HG03565 (cell line): ENCODE measurements around the gene CHURC1.
"Not testable (repeated sequence)": the region's sequence is repeated elsewhere in the genome, so short reads cannot be mapped to it uniquely, and the experiment has no call there.

ENCODE experiments used
- ATAC-seq: cut with Tn5 transposase; IDR thresholded peaks from one replicate; pipeline ENCODE4 v1.9.1; 2021; ENCODE audit warnings: mild to moderate bottlenecking, moderate library complexity; ENCODE audit not compliant: unreplicated experiment

CHURC1 gene

DNA sequence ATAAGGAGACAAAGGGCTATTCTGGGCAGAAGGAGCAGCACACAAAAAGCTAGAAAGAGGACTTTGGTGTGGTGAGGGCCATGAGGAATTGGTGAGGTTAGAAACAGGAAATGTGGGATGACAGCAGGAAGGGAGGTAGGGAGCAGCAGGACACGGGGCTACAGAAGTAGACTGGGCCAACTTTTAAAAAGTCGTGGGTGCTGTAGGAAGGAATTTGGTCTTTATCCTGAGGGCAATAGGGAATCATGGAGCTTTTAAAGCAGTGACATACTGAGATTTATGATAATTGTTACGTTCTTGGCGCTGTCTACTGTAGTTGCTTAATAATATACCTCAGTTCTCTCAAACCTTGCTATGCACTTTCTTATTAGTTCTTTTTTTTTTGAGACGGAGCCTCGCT is 8.2 kb upstream of the CHURC1 start:
- no peak for ATAC-seq

- ATAC-seq, result no peak
These were observed 3.3 kb upstream of the CHURC1 start for GRCh38 chr14:64910847-64911495.

- no peak for ATAC-seq
These were observed 2.0 kb upstream of the CHURC1 start for GRCh38 chr14:64912261-64912660.

DNA sequence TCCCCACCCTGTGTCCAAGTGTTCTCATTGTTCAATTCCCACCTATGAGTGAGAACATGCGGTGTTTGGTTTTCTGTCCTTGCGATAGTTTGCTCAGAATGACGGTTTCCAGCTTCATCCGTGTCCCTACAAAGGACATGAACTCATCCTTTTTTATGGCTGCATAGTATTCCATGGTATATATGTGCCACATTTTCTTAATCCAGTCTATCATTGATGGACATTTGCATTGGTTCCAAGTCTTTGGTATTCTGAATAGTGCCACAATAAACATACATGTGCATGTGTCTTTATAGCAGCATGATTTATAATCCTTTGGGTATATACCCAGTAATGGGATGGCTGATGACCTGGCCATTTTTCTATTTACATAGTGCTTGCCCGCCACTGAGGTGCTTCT is 778 bp upstream of the CHURC1 start:
- ATAC-seq, result not testable (repeated sequence)

GRCh38 chr14:64915029-64915424 is 772 bp downstream of the CHURC1 start:
- ATAC-seq, result no peak

GRCh38 chr14:64915797-64916196 is 1.5 kb downstream of the CHURC1 start:
- ATAC-seq, result no peak

DNA sequence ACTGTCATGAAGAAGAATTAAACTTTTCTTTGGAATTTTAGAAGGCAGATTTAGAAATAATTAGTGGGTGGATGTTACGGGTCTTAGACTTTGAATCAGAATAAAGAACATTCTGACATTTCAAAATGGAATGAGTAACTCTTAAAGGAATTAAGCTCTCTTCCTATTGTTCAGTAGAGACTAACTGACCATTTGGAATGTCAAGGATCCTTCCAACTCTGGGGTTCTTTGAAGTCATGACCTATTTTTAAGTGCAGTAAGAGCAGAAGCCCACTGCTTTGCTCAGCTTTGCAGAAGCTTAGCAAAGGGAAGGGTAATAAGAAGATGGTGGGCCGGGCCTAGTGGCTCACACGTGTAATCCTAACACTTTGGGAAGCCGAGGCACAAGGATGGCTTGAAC is 4.0 kb downstream of the CHURC1 start:
- ATAC-seq, result no peak

DNA sequence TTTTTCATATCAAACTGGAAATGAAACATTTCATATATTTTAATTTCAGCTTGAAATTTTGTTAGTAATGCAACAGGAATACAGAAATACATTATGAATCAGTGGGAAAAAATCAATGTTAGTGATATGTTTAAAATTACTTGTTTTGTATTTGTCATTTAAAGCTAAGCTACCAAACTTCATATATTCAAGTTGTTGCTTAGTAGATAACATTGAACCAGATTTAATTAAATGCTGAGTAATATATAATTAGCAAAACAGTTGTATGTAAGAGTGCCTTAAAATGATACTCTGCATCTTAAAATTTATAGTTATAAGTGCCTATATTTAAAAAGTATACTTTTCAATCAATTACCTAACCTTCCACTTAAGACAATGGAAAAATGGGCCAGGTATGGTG is 5.0 kb downstream of the CHURC1 start:
- ATAC-seq, result no peak

GRCh38 chr14:64919618-64920017 is 5.4 kb downstream of the CHURC1 start:
- ATAC-seq, result no peak

DNA sequence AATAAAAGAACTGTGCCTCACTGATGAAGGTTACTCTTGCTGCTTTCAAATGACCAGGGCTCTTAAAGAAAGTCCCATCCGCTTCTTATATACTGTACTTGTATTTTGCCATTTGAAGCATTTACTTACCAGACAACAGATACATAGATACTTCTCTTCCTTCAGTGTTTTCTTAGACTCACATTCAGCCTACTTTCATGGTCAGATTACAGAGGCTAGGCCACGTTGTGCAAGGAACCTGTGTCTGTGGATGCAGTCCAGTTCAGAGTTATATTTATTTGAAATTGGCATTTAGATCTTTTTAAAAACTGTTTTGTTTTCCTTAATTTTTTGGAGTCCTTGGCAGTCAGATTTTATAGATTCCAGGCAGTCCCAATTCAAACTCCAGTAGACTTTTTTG is 6.2 kb downstream of the CHURC1 start:
- ATAC-seq, result no peak

- ATAC-seq, result no peak
These were observed 8.8 kb downstream of the CHURC1 start for GRCh38 chr14:64923015-64923414.

GRCh38 chr14:64926398-64926995 is 12.2 kb downstream of the CHURC1 start:
- ATAC-seq, result no peak

DNA sequence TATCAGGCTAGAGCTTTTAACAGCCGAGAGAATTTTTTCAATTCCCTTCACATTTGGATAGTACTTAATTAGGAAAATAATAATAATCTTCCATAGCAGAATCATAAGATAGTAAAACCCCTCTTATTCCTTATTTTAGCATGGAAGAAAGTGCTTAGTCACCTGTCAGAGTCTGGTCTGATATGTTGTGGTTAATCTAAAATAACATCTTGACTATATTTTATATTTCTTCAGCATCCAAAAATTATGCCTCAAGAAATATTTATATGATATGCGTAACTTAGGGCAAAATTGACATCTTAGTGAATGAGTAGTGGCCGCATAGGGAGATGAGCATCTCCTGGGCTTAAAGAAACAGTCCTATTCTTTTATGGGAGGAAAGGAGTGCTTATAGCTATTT is 12.8 kb downstream of the CHURC1 start:
- ATAC-seq, result no peak

- ATAC-seq, result peak; percentile 75
These were observed 14.2 kb downstream of the CHURC1 start for GRCh38 chr14:64928239-64929013.

DNA sequence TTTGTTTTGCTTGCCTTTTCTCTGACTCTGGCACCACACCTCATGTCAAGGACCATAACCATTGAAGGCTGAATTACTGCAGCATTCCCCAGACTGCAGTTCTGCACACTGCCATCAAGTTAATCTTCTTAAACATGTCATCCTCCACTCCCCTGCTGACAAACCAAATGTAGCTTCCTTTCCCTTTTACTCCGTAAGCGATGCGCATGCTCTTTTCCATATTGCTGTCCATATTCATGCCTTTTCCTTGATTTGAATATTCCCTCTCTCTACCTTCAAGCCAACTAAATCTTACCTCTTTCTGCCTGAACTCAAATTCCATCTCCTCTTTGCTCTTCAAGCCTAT is 14.7 kb downstream of the CHURC1 start:
- ATAC-seq, result no peak

- ATAC-seq, result no peak
These were observed 16.0 kb downstream of the CHURC1 start for GRCh38 chr14:64930085-64930843.

GRCh38 chr14:64931123-64931522 is 16.9 kb downstream of the CHURC1 start:
- no peak for ATAC-seq

DNA sequence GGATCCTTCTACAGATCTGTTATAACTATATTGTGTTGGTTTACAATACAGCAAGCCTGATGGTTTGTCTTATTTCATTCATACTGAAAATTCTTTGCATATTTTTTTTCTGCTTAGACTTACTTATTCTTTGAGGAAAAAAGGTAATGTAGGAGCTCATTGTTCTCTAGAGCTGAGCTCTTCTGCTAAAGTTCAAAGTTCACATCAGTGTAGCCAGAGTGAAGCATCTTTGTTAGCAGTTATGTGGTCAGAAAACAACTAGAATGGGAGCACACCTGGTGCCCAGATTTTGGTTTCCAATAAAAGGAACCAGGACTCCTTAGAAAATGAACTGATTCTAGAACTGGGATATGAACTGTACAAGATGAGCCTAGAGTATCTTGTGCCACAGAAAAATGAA is 18.0 kb downstream of the CHURC1 start:
- no peak for ATAC-seq

DNA sequence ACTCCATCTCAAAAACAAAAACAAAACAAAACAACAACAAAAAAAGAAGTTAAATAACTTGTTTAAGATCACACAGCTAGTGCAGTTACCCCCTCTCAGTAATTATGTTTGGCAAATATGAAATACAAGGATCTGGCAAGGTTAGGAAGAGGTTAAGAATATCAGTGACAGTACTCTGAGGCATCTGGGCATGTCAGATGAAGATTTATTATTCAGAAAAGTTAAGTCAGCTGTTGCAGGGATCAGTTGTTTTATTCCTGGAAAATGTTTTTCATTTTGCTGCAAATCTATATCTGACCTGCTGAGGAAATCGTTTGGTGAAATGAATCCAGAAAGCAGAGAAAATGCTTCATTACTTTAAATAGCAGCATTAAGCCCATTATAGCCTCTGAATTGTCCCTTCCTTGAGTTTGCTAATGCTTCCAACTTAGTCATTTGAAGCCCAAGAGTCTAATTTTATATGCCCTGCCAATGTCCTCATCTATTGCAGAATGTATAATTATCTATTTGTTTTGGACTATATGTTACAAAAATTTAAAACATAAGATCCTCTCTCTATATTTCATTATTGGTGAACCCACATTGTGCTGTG is 20.2 kb downstream of the CHURC1 start:
- no peak for ATAC-seq

DNA sequence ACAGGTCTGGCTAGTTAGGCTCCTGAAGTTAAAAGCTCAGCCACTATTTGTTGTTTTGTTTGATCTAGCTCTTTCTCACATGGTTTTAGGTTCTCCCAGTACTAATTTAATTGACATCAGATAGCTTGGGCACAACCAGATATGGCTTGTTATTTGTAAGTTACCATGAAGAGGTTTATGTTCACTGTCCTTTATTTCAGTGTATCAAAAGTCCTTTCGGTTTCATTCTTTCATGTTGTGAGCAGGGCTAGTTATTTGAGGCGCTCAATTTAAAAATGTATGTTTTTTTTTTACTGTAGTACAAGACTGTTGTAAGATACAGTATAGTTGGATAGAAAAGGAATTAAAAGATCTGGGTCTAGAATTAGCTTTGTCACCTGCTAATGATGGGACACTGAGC is 21.3 kb downstream of the CHURC1 start:
- no peak for ATAC-seq

DNA sequence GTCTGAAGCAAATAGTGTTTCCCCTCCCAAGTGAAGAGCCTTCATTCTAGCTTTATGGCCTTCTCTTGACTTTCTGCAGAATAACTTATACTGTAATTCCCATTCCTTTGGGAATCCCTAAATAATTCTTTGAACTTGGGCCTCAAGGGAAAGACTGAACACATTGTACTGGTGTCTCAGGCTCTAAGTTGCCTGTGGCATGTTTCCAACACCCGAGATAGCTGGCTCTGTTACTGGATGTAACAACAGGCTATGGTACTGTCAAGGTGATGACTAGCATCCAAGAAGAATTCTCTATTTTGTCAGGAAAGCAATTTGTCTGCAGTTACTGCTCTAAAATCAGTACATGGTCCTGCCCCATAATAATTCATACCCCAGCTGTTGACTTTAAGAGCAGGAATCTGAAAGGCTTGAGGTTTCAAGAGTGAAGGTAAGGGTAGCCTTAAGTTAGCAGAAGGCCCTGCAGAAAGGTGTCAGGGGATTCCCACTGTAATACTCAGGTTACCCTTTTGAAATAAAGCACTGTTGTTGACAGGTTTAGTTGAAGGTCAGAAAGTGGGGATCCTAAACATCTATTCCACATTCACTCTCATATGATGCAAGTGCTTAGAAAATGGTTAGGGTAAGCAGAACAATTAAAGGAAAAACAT is 23.0 kb downstream of the CHURC1 start:
- ATAC-seq, result no peak
